Prostate gland (tissue), 2 donors: ENCODE measurements around the gene DRG2.

Experiments
- CTCF ChIP-seq, 4 experiments: fragments of 200-600 bp in 2 of 4; fragments of 450-650 bp in 2 of 4; sonication (generic) in 2 of 4; IDR thresholded peaks; 1 replicate in 3 of 4; 2 replicates in 1 of 4; pipeline ENCODE4 v1.5.1; 2016 to 2019; ENCODE audit warnings: antibody characterized with exemption in 4 of 4, mild to moderate bottlenecking in 2 of 4, moderate library complexity in 2 of 4
- POLR2AphosphoS5 ChIP-seq: sonication (generic); formaldehyde crosslinking; IDR thresholded peaks from one replicate; pipeline ENCODE4 v1.6.1; 2017; ENCODE audit warnings: antibody characterized with exemption

GRCh38 chr17:18122990-18123753 lies 35.4 kb downstream of the DRG2 start:
- no peak for TF ChIP-seq CTCF (IDR thresholded peaks at IDR 0.05)
- TF ChIP-seq POLR2AphosphoS5, result no peak
